NCI-H446 (cell line): ENCODE results near the gene ADORA1.
A peak's percentile ranks its signal among the peaks of the same experiment; 100 is the strongest.

Experiments used
- DNase-seq, 2 experiments: peaks; one replicate each; lab custom pipeline; 2025; lab: John Stamatoyannopoulos, UW

ADORA1 gene

GRCh38 chr1:203213126-203213525 is 85.6 kb downstream of the ADORA1 start:
- DNase-seq = no peak

GRCh38 chr1:203214871-203215270 is 87.3 kb downstream of the ADORA1 start:
- DNase-seq = no peak

GRCh38 chr1:203215573-203215972 is 88.0 kb downstream of the ADORA1 start:
- no peak for DNase-seq

- DNase-seq = peak; percentile 60 to 85
These were observed 89.0 kb downstream of the ADORA1 start for GRCh38 chr1:203216274-203217138.
